GM12865 (cell line): ENCODE results near the gene ELP4.

ENCODE experiments used
- DNase-seq: peaks from one replicate; pipeline ENCODE4 v3.0.0; 2010; ENCODE audit warnings: low read depth
- H3K4me3 ChIP-seq: 2 replicates; pipeline ENCODE4 v1.5.1; 2011; ENCODE audit warnings: mild to moderate bottlenecking, low read depth, low read length, control low read depth
- CTCF ChIP-seq: IDR thresholded peaks from 2 replicates; pipeline ENCODE4 v1.5.1; 2011; ENCODE audit warnings: low read length, control low read depth, low read depth, inconsistent platforms; ENCODE audit not compliant: insufficient read depth; ENCODE audit errors: missing control alignments

The ELP4 gene

GRCh38 chr11:31801298-31801702 is 291.7 kb downstream of the ELP4 start:
- no peak for DNase-seq
- no peak for TF ChIP-seq CTCF
- no peak overlapping the region for H3K4me3 ChIP-seq

GRCh38 chr11:31802000-31802551 is 292.5 kb downstream of the ELP4 start:
- TF ChIP-seq CTCF: no peak
- H3K4me3 ChIP-seq: no peak overlapping the region
- DNase-seq: no peak

GRCh38 chr11:31802609-31802989 is 293.0 kb downstream of the ELP4 start:
- no peak for TF ChIP-seq CTCF
- no peak overlapping the region for H3K4me3 ChIP-seq
- DNase-seq: no peak

- peak; percentile 32 for DNase-seq
- H3K4me3 ChIP-seq: no peak overlapping the region
- TF ChIP-seq CTCF: no peak
Observed at GRCh38 chr11:31802990-31803812, 293.6 kb downstream of the ELP4 start.

GRCh38 chr11:31803813-31804311 is 294.3 kb downstream of the ELP4 start:
- TF ChIP-seq CTCF: no peak
- H3K4me3 ChIP-seq: no peak overlapping the region; the same call in 1 of the 2 replicates
- DNase-seq: no peak

- peak overlapping the region; percentile 16; the same call in 1 of the 2 replicates for H3K4me3 ChIP-seq
- no peak for DNase-seq
- TF ChIP-seq CTCF: no peak
Observed at GRCh38 chr11:31804312-31805036, 294.9 kb downstream of the ELP4 start.
